Mesothelial cell of epicardium (in vitro differentiated cells): ENCODE measurements around the gene PAF1. TPM values are rescaled to one million over a fixed set of nuclear protein-coding genes. Genes with fewer than 3 reads are reported as not detected.

Experiments used
- DNase-seq, 2 experiments: peaks; one replicate each; pipeline ENCODE4 v3.0.0; 2021; ENCODE audit warnings: low spot score in 2 of 2; ENCODE audit not compliant: unreplicated experiment in 2 of 2
- H3K27ac Mint-ChIP-seq: 2 replicates; pipeline ENCODE4 v1.8.0; 2021; ENCODE audit warnings: mixed read lengths
- H3K27me3 Mint-ChIP-seq: 2 replicates; pipeline ENCODE4 v1.8.0; 2021; ENCODE audit warnings: low read depth, mixed read lengths
- H3K36me3 Mint-ChIP-seq: 2 replicates; pipeline ENCODE4 v1.8.0; 2021; ENCODE audit warnings: mixed read lengths
- H3K4me1 Mint-ChIP-seq: 2 replicates; pipeline ENCODE4 v1.8.0; 2021; ENCODE audit warnings: mixed read lengths
- H3K4me3 Mint-ChIP-seq: 2 replicates; pipeline ENCODE4 v1.8.0; 2021; ENCODE audit warnings: mild to moderate bottlenecking, moderate library complexity, mixed read lengths
- H3K9me3 Mint-ChIP-seq: 2 replicates; pipeline ENCODE4 v1.8.0; 2021; ENCODE audit warnings: mixed read lengths
- total RNA-seq: library from RNA; stranded (reverse); gene quantifications from 3 replicates; pipeline ENCODE4 v1.2.1, GENCODE V29; 2021
- TF ChIP-seq, protein P1 (sequence below): fragments of 200-600 bp; sonication (generic); IDR thresholded peaks from one replicate; pipeline ENCODE4 v1.5.0; 2021; ENCODE audit warnings: antibody characterized with exemption; ENCODE audit not compliant: unreplicated experiment

The PAF1 gene
- total RNA-seq, 1 donor from 2014 or later = 41.4 TPM

DNA sequence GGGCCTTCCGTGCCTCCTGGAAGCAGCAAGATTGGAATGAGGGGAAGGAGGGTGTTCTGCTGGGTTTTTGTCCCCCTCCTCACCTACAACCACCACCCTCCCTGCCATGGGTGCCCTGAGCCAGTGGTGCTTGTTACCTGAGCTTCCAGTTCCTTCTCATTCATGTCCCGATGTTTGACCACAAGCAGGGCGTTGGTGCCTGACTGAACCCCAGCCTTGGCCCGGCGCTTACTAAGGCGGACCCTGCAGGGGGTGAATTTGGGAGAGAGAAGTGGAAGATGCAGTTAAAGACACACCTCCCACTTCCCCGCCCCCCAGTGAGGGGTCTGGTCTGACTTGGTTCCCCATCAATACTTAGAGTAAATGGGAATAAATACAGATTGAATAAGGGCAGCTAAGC is 4.3 kb downstream of the PAF1 start:
- peaks cover 12% of the 10 kb centered on the region for H3K4me1 Mint-ChIP-seq
- no peak overlapping the region for H3K4me3 Mint-ChIP-seq
- peak overlapping the region; percentile 8 for H3K27ac Mint-ChIP-seq
- DNase-seq = no peak
- TF ChIP-seq, protein P1, sequence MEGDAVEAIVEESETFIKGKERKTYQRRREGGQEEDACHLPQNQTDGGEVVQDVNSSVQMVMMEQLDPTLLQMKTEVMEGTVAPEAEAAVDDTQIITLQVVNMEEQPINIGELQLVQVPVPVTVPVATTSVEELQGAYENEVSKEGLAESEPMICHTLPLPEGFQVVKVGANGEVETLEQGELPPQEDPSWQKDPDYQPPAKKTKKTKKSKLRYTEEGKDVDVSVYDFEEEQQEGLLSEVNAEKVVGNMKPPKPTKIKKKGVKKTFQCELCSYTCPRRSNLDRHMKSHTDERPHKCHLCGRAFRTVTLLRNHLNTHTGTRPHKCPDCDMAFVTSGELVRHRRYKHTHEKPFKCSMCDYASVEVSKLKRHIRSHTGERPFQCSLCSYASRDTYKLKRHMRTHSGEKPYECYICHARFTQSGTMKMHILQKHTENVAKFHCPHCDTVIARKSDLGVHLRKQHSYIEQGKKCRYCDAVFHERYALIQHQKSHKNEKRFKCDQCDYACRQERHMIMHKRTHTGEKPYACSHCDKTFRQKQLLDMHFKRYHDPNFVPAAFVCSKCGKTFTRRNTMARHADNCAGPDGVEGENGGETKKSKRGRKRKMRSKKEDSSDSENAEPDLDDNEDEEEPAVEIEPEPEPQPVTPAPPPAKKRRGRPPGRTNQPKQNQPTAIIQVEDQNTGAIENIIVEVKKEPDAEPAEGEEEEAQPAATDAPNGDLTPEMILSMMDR = no peak
- no peaks in the 10 kb centered on the region for H3K9me3 Mint-ChIP-seq
- no peaks in the 10 kb centered on the region for H3K27me3 Mint-ChIP-seq
- H3K36me3 Mint-ChIP-seq = peaks cover 31% of the 10 kb centered on the region

DNA sequence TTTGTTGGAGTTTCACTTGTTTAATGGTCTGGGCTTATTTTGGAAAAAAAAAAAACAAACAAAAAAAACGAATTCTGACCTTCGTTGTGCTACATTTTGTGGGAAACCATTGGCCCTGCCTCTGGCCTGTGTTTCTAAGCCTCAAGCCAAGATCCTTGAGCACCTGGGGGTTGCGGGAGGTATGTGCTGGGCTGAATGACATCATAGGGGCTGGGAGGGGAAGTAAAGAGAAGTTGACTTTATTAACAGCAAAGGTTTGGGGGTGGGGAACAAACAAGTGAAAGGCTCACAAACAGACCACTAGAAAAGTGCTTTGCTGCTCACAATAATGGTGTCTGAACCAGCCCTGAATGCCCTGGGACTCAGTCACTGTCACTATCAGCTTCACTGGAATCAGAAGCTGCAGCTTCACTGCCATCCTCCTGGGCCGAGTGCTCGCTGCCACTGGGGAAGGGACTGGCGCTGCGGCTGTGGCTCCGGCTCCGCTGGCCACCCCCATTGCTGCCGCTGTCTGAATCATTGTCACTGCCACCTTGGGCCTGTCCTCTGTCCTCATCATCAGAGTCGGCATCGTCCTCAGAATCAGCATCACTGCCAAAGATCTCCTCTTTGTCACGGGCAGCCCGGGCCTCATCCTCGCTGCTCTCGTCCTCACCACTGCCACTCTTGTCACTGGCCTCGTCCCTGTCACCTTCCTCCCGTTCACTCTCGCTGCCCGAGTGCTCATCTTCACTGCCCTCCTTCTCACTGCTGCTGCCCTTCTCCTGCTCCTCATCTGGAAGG is 5.1 kb downstream of the PAF1 start:
- no peaks in the 10 kb centered on the region for H3K27me3 Mint-ChIP-seq
- H3K27ac Mint-ChIP-seq = peak overlapping the region; percentile 61
- peaks cover 7% of the 10 kb centered on the region for H3K4me1 Mint-ChIP-seq
- no peak for DNase-seq
- no peaks in the 10 kb centered on the region for H3K9me3 Mint-ChIP-seq
- H3K4me3 Mint-ChIP-seq = no peak overlapping the region
- TF ChIP-seq, protein P1 = no peak
- peaks cover 38% of the 10 kb centered on the region for H3K36me3 Mint-ChIP-seq

DNA sequence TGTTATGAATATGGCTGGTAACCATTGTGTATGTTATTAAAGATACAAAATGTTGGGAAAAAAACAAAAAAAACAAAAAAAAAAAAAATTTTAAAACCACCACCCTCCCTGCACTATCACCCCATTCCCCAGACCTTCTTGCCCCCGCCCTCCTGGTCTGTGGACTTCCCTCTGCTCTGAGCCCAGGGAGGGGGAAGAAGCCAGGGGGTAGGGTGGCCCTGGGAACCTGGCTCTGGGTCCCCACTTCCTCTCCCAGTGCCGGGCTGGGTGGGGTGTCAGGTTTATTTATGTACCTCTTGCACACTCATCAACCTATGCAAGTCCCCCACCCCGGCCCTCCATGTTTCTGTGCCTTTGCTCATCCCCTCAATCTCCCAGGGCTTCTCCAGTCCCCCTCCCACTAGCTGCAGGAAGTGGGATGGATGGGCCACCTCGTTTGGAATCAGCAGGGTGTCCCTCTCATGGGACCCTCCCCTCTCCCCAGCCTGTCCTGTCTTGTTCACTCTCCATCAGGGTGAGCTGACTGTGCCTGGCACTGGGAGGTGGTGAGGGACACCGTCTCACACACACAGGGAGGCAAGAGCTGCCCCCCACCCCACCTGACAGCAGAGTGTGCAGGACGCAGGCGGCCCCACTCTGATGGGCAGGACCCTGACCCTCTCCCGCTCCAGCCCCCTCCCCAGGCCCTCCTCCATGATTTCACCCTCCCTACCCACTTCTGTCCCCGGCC is 5.9 kb downstream of the PAF1 start:
- Mint-ChIP-seq H3K4me3 (no peak overlapping the region), H3K27me3 (no peaks in the 10 kb centered on the region), H3K27ac (no peak overlapping the region), H3K4me1 (peaks cover 2% of the 10 kb centered on the region), H3K36me3 (peaks cover 40% of the 10 kb centered on the region), H3K9me3 (no peaks in the 10 kb centered on the region)
- DNase-seq = no peak
- TF ChIP-seq, protein P1 = no peak

DNA sequence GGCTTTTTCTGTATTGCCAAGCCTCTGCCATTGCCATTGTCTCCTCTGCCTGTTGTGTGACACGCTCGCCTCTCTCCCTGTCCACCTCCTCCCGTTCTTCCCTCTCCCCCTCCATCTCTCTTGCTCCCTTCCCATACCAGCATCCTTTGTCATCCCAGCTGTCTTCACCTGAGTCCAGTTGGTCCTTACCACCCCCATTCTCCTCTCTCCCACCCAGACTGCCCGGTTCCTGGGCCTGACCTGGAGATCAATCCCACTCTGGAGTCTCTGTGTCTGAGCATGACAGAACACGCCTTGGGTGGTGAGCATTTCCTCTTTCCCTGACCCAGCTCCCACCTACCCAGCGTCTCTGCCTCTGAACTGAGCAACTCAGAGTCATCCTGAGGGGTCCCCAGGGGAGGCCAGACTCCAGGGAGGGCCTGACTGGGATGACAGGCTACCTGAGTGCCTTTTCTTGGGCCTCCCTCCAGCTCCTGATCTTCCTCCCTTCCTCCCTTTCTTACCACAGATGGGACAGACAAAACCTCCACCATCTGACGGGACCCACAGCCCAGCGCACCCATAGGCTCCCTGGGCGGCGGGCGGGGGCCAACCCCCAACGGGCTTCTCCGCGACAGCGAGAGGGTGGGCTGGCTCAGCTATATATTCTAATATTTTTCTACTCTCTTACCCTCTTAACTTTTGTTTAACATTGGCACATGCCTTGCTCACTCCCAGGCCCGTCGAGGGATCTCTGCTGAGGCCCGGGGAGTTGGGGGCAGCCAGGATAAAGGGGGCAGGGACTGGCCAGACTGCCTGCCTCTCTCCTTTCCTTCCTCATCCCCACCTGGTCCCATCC is 7.7 kb downstream of the PAF1 start:
- Mint-ChIP-seq H3K27me3 (no peaks in the 10 kb centered on the region), H3K27ac (no peak overlapping the region), H3K4me1 (no peaks in the 10 kb centered on the region), H3K9me3 (no peaks in the 10 kb centered on the region), H3K36me3 (peaks cover 42% of the 10 kb centered on the region), H3K4me3 (no peak overlapping the region)
- no peak for DNase-seq
- TF ChIP-seq, protein P1 = no peak

DNA sequence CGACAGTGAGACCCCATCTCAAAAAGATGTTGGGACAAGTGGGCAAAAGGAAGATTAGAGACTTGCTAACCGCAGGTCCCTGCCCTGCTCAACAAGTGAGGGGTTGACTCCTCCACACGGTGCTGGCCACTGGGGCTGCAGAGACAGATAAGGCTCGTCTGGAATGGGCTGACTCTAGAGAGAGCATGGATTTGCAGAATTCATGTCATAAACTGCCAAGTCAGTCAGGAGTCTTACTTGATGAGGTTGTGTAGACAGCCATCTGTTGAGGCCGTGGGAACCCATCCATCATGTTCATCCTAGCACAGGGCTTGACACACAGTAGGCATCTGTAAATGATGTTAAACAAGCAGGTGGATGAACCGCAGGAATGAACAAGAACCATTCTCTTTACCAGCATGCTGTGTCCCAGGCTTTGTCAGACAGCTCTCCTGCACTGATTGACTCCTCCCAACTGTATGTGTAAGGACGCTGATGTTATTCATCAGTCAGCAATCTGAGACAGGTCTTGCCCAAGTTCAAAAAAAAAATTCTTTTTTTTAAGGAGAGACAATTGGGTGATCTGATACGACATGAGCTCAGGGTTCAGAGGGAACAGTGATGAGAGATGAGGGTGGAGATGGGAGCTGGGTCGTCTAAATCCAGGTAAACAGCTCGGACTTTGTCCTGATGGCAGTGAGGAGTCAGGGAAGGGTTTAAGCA is 8.8 kb downstream of the PAF1 start:
- no peak for DNase-seq
- Mint-ChIP-seq H3K27me3 (no peaks in the 10 kb centered on the region), H3K4me3 (no peak overlapping the region), H3K36me3 (peaks cover 40% of the 10 kb centered on the region), H3K9me3 (no peaks in the 10 kb centered on the region), H3K27ac (no peak overlapping the region), H3K4me1 (no peaks in the 10 kb centered on the region)
- TF ChIP-seq, protein P1 = no peak
